ENCODE measurements around the gene TRIM27. TPM values are rescaled to one million over a fixed set of nuclear protein-coding genes. Genes with fewer than 3 reads are reported as not detected.
"Not testable (repeated sequence)": the region's sequence is repeated elsewhere in the genome, so short reads cannot be mapped to it uniquely, and the experiment has no call there.

Gene TRIM27
- 10 to 100 TPM; 24.1 to 33.6 (median 28.4) TPM for total RNA-seq
- 10 to 100 TPM; 41.8 to 43.3 TPM for polyA plus RNA-seq

- H3K9me3 ChIP-seq: no peaks in the 10 kb centered on the region
- peaks cover 11 to 17% (median 12%) of the 10 kb centered on the region in 3 donors for H3K4me1 ChIP-seq
- no peaks in the 10 kb centered on the region for H3K27me3 ChIP-seq
- no peak for TF ChIP-seq CTCF (IDR thresholded peaks at IDR 0.05)
- DNase-seq: peak; percentile 89 to 97 (median 94)
- H3K27ac ChIP-seq: peak within 1 kb of the TSS; percentile 95 to 98 (median 98)
- ATAC-seq: peak; percentile 88 to 97 (median 91)
- intact Hi-C loops (cut with DNase I): loop anchor here in 1 of 3 donors (2.0 kb wide), 1 partner anchor 17 kb away; no protein-coding TSS in a partner anchor
- 0 to 1% methylated on average over 73 to 89 of the region's 89 CpGs for WGBS, 2 donors
- H3K36me3 ChIP-seq: peaks cover 0 to 21% (median 16%) of the 10 kb centered on the region in 3 donors
- no peak for FAIRE-seq
- H3K4me3 ChIP-seq: peak within 1 kb of the TSS; percentile 73 to 99 (median 84)
These were observed at the start of gene TRIM27 for GRCh38 chr6:28923318-28924102. Gene TRIM27, minus strand, starts transcription at chr6:28923985. Its CDS starts 353 bp downstream, at chr6:28923632.

GRCh38 chr6:28970056-28970455 lies 46.3 kb upstream of the TRIM27 start:
- H3K4me1 ChIP-seq; H3K4me3 ChIP-seq; ATAC-seq; FAIRE-seq; DNase-seq; H3K36me3 ChIP-seq; intact Hi-C loops (cut with DNase I); H3K27me3 ChIP-seq; H3K9me3 ChIP-seq; H3K27ac ChIP-seq: not testable (repeated sequence)
- WGBS, 2 donors: 79 to 82% methylated on average over 21 of the region's 21 CpGs

GRCh38 chr6:28969129-28969528 lies 45.3 kb upstream of the TRIM27 start:
- no peak overlapping the region for H3K4me3 ChIP-seq
- DNase-seq (no peak), FAIRE-seq (no peak), ATAC-seq (no peak)
- intact Hi-C loops (cut with DNase I): no loop called here
- no peak overlapping the region for H3K27ac ChIP-seq
- TF ChIP-seq CTCF (IDR thresholded peaks at IDR 0.05): no peak
- no peaks in the 10 kb centered on the region for H3K4me1 ChIP-seq
- 64 to 73% methylated on average over 15 of the region's 15 CpGs for WGBS, 2 donors
- no peaks in the 10 kb centered on the region for H3K9me3 ChIP-seq
- H3K27me3 ChIP-seq: no peaks in the 10 kb centered on the region
- no peaks in the 10 kb centered on the region for H3K36me3 ChIP-seq

- DNase-seq (no peak), ATAC-seq (no peak), FAIRE-seq (no peak)
- intact Hi-C loops (cut with DNase I): no loop called here
- no peaks in the 10 kb centered on the region for H3K4me1 ChIP-seq
- H3K27me3 ChIP-seq: no peaks in the 10 kb centered on the region
- no peak overlapping the region for H3K4me3 ChIP-seq
- 56 to 70% methylated on average over 4 of the region's 4 CpGs for WGBS, 2 donors
- H3K9me3 ChIP-seq: no peaks in the 10 kb centered on the region
- no peak overlapping the region for H3K27ac ChIP-seq
- H3K36me3 ChIP-seq: no peaks in the 10 kb centered on the region
- TF ChIP-seq CTCF (IDR thresholded peaks at IDR 0.05): no peak
These were observed 44.7 kb upstream of the TRIM27 start for GRCh38 chr6:28968476-28968875.

GRCh38 chr6:28965706-28966105 lies 41.9 kb upstream of the TRIM27 start:
- TF ChIP-seq CTCF (IDR thresholded peaks at IDR 0.05): no peak
- Histone ChIP-seq H3K9me3 (no peaks in the 10 kb centered on the region), H3K27ac (no peak overlapping the region), H3K27me3 (no peaks in the 10 kb centered on the region), H3K36me3 (no peaks in the 10 kb centered on the region), H3K4me1 (no peaks in the 10 kb centered on the region), H3K4me3 (no peak overlapping the region)
- 69 to 81% methylated on average over 2 of the region's 2 CpGs for WGBS, 2 donors
- DNase-seq: no peak
- intact Hi-C loops (cut with DNase I): no loop called here
- no peak for FAIRE-seq
- ATAC-seq: no peak

All from pancreas (tissue), 10 donors.